Activated CD4-positive, CD25-positive, alpha-beta regulatory T cell treated with anti-CD3 and anti-CD28 coated beads, Interleukin-2, amount 50 U/mL, for 24 hours (primary cell): ENCODE results near the gene CDK17.

Experiments used
- ATAC-seq, 2 donors: fragments of 150-1000 bp; cut with Tn5 transposase; one replicate each; pipeline ENCODE4 v1.10.0; 2021; ENCODE audit warnings: mild to moderate bottlenecking in 1 of 2, moderate library complexity in 1 of 2

The CDK17 gene

DNA sequence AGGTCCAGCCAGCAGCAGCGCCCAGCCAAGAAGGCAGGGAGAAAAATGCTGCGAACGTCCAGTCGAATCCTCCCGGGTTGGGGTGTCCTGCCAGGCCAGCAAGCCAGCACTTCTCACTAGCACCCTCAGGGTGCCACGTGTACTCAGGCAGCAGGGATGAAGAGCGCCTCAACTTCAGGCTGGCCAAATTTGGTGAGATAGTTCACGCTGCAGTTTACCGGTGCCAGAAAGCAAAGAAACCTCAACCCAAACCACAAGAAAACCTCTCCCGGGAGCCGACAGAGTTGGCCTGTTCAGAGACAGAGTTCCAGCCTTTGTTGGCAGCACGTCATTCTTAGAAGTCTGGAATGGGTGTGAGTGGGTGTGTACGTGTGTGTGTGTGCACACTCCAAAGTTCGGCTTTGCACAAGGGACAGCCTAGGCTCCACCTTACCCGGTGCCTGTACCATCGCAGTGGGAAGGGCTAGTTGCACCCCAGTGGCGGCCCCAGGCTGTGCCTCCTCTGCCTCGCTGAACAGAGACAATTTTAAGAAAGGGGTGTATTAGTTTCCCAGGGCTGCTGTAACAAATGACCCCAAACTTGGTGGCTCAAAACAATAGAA is 163.9 kb downstream of the CDK17 start:
- peak in 1 of 2 donors; percentile 25 for ATAC-seq

DNA sequence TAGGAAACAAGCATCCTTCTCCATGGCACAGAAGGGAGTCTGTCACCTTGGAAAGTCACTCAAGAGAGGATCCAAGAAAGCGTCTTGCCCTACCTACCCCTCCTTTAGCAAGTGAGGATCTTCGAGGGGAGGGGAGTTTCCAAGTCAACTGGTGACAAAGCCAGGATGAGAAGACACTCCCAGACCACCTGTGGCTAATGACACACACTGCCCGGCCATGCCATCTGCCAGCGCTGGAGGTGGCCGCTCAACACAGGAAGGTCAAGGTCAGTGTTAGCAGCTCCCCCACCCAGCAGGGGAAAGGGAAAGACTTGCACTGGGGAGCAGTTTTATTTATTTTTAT is 164.8 kb downstream of the CDK17 start:
- ATAC-seq = no peak

DNA sequence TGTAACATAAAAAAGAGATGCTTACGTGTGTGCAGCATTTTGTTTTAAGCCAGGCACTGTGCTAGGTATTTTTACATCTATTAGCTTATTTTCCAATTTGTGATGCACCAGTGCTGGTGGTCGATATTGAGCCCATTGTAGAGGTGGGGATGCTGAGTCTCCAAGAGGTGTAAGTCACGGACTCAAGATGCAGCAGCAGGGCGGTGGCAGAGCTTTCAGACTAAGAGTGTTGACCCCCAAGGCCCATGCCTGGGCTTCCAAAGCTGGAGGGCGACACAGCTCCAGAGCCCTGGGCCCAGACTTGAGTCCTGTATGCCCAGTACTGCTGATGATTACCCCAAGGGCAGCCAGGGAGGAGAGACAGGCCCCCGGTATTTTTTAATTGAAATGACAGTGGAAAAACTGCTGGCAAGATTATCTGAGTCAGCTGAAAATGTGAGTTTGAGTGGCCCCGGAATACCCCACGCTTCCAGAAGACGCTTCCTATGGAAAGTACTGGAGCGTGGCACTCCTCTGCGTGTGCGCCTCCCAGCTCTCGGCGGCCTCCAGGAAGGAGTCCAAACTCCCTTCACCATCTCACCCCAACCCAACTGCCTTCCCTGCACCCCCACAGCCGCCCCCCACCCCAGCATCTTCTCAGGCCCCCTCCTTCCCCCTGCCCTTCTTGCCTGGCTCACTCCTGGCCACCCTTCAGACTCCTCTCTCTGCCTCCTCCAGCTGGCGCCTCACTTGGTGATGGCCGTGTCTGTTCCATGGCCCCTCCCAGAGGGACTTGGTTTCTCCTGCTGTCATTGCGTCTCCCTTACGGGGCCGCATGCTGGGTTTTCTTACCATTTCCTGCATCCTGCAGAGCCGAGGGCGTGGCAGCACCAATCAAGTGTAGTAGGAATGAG is 165.4 kb downstream of the CDK17 start:
- ATAC-seq = no peak

DNA sequence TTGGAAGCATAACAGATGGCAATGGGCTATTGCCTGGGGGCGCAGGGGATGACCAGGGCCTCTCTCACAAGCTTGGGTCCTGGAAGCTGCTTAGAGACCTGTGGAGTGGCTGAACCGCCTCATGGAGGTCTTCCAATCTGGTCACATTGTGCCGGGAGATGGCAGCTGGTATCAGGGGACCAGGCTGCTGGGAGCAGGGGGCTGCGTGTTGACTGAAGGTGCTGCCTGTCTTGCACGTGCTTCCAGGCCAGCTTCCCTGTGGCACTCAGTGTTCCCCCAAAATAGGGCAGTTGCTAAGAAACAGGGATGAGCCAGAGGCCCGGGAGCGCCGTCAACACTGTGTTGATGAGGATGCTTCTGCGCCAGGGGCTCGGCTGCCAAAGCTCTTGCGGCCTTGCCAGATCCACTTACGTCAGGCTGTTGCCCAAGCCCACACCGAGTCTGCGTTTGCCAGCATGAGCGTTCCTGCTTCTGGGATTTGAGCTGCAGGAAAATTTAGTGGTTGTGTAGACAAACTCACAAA is 166.2 kb downstream of the CDK17 start:
- ATAC-seq = no peak

DNA sequence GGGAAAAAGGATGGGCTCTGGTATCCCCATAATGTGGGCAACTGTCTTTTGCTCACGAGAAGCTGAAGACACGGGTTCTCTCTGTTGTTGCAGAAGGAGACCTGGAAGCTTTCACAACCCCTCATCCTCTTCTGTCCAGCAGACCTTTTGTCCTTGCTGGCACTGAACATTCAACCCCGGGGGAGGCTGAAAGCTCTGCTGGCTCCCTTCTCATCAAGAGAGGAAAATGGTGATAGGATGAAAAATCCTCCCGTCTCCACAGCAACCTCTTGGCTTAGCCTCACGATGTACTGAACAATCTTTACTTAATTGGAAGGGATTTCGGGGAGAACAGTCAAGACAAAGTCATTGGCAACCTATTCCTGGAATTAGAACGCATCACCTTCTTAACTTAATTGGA is 167.1 kb downstream of the CDK17 start:
- no peak for ATAC-seq

- ATAC-seq = no peak
Observed at GRCh38 chr12:96230646-96231045, 169.6 kb downstream of the CDK17 start.

DNA sequence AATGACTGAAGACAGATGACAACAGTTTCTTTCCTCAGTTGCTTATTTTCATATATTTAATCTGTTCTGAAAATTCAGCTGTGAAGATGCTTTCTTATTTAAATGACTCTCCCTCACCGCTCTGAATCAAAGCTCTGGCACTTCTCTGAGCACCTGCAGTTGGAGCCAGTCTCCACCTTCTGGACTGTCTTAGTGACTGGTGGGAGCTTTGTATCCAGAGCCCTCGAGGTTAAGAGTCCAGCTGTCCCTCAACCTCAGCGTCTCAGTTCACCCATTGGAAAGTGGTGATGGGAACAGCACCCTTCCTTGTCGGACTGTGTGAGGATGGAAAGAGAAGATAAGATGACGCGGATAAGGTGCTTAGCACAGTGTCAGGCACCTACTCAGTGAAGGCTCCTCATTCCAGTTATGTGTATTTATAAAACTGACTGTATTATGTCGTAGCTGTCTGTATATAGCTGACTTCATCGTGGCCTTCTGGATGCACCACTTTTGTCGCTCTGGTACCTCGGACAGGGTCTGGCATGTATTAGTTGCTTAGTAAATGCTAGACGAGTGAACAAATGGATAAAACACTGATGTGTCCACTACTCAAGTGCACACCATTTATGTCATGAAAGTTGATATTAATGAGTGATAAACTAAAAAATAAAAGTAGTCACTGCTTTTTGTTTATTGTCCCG is 171.5 kb downstream of the CDK17 start:
- no peak for ATAC-seq
